ENCODE results near the gene CPA4. TPM values are rescaled to one million over a fixed set of nuclear protein-coding genes. Genes with fewer than 3 reads are reported as not detected.

The CPA4 gene
- total RNA-seq, 1 donor from 2014 or later = 2.1 TPM

DNA sequence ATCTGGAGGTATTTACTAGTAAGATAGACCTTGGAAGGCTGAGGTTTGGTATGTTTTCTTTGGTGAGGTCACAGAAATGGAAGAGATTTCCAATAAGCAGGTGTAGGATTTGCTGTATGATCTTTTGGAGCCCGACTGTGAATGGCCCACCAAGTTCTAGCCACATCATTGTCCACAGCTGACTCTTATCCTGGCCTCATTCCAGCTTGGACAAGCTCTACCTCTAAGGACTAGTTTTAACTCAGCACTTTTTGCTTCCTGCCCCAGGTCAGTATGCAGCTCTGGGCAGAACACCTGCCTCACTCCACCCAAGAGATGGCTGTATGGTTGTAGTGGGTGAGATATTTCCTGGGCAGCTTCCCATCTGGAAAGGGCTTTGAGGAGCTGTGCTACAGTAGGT lies 6.1 kb upstream of the CPA4 start:
- Histone ChIP-seq H3K4me1 (ENCODE audit: control insufficient read depth in 3 of 3, insufficient read depth in 3 of 3, low read length in 3 of 3) (no peaks in the 10 kb centered on the region), H3K27ac (ENCODE audit: low read depth, low read length) (no peak overlapping the region), H3K9ac (ENCODE audit: low read depth in 1 of 3, low read length in 3 of 3) (no peak overlapping the region), H3K4me3 (ENCODE audit: low read length in 3 of 3) (no peak overlapping the region), H3K27me3 (ENCODE audit: control insufficient read depth in 3 of 3, insufficient read depth in 3 of 3, low read length in 3 of 3) (no peaks in the 10 kb centered on the region), H3K9me3 (ENCODE audit: control insufficient read depth in 3 of 3, low read length in 3 of 3) (no peaks in the 10 kb centered on the region), H3K36me3 (ENCODE audit: control insufficient read depth in 3 of 3, insufficient read depth in 3 of 3, low read length in 3 of 3) (no peaks in the 10 kb centered on the region)

- Histone ChIP-seq H3K9ac (ENCODE audit: low read depth in 1 of 3, low read length in 3 of 3) (no peak overlapping the region), H3K4me1 (ENCODE audit: control insufficient read depth in 3 of 3, insufficient read depth in 3 of 3, low read length in 3 of 3) (peaks cover 0 to 5% (median under 1%) of the 10 kb centered on the region in 3 donors), H3K27ac (ENCODE audit: low read depth, low read length) (no peak overlapping the region)
Measured at GRCh38 chr7:130288168-130288567, 4.8 kb upstream of the CPA4 start.

DNA sequence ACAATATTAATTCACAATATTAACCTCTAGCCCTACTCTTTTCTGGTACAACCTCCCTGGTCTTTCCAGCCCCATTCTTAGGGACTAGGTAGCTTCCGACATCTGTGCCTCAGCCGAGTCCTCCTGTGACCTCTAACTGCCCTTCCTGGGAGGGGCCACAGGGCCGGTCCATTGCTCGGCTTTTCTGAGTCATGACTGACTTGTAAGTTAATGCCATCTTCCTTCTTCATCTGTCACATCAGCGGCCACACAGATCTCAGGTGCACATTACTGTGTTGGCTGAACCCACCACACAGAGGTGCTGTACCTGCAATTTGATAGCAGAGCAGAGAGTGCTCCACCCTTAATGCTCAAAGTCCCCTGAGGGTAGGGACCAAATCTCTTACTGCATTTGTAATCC lies 4.1 kb upstream of the CPA4 start:
- H3K27me3 ChIP-seq (ENCODE audit: control insufficient read depth in 3 of 3, insufficient read depth in 3 of 3, low read length in 3 of 3) = no peaks in the 10 kb centered on the region
- no peaks in the 10 kb centered on the region for H3K9me3 ChIP-seq (ENCODE audit: control insufficient read depth in 3 of 3, low read length in 3 of 3)
- H3K4me1 ChIP-seq (ENCODE audit: control insufficient read depth in 3 of 3, insufficient read depth in 3 of 3, low read length in 3 of 3) = peaks cover 0 to 5% (median 3%) of the 10 kb centered on the region in 3 donors
- H3K4me3 ChIP-seq (ENCODE audit: low read length in 3 of 3) = no peak overlapping the region
- H3K36me3 ChIP-seq (ENCODE audit: control insufficient read depth in 3 of 3, insufficient read depth in 3 of 3, low read length in 3 of 3) = no peaks in the 10 kb centered on the region
- no peak overlapping the region for H3K27ac ChIP-seq (ENCODE audit: low read depth, low read length)
- H3K9ac ChIP-seq (ENCODE audit: low read depth in 1 of 3, low read length in 3 of 3) = no peak overlapping the region

More at GRCh38 chr7:130288168-130288567, 4.8 kb upstream of the CPA4 start:
- H3K27me3 ChIP-seq (ENCODE audit: control insufficient read depth in 3 of 3, insufficient read depth in 3 of 3, low read length in 3 of 3) = no peaks in the 10 kb centered on the region
- no peaks in the 10 kb centered on the region for H3K9me3 ChIP-seq (ENCODE audit: control insufficient read depth in 3 of 3, low read length in 3 of 3)
- no peaks in the 10 kb centered on the region for H3K36me3 ChIP-seq (ENCODE audit: control insufficient read depth in 3 of 3, insufficient read depth in 3 of 3, low read length in 3 of 3)
- H3K4me3 ChIP-seq (ENCODE audit: low read length in 3 of 3) = no peak overlapping the region

DNA sequence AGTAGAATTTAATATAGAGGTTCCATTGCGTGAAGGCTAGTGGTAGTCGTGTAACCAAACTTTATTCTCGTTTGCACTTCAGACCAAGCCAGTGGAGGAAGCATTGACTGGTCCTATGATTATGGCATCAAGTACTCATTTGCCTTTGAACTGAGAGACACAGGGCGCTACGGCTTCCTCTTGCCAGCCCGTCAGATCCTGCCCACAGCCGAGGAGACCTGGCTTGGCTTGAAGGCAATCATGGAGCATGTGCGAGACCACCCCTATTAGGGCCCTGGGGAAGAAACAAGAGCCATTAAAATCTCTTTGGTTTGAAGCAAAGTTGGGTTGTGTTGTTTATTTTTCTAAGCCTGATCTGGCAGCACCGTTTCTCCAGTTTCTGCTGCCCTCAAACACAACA lies 3.5 kb upstream of the CPA4 start:
- Histone ChIP-seq H3K27ac (ENCODE audit: low read depth, low read length) (no peak overlapping the region), H3K4me3 (ENCODE audit: low read length in 3 of 3) (no peak overlapping the region), H3K4me1 (ENCODE audit: control insufficient read depth in 3 of 3, insufficient read depth in 3 of 3, low read length in 3 of 3) (peaks cover 0 to 5% (median 3%) of the 10 kb centered on the region in 3 donors), H3K9ac (ENCODE audit: low read depth in 1 of 3, low read length in 3 of 3) (no peak overlapping the region), H3K36me3 (ENCODE audit: control insufficient read depth in 3 of 3, insufficient read depth in 3 of 3, low read length in 3 of 3) (no peaks in the 10 kb centered on the region), H3K27me3 (ENCODE audit: control insufficient read depth in 3 of 3, insufficient read depth in 3 of 3, low read length in 3 of 3) (no peaks in the 10 kb centered on the region), H3K9me3 (ENCODE audit: control insufficient read depth in 3 of 3, low read length in 3 of 3) (no peaks in the 10 kb centered on the region)

DNA sequence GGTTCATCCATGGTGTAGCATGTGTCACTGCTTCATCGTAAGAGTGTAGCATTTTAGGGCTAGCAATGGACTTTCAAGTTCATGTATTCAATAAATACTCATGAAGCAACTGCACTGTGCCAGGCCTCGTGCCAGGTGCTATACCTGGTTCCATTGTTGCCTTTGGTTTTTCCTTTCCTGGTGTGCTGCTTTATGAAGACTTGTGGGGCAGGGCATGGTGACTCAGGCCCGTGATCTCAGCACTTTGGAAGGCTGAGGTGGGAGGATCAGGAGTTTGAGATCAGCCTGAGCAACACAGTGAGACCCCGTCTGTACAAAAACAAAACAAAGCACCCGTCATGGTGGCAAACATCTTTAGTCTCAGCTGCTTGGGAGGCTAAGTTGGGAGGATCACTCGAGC lies 2.2 kb upstream of the CPA4 start:
- peaks cover 0 to 5% (median 3%) of the 10 kb centered on the region in 3 donors for H3K4me1 ChIP-seq (ENCODE audit: control insufficient read depth in 3 of 3, insufficient read depth in 3 of 3, low read length in 3 of 3)
- H3K36me3 ChIP-seq (ENCODE audit: control insufficient read depth in 3 of 3, insufficient read depth in 3 of 3, low read length in 3 of 3) = no peaks in the 10 kb centered on the region
- H3K27me3 ChIP-seq (ENCODE audit: control insufficient read depth in 3 of 3, insufficient read depth in 3 of 3, low read length in 3 of 3) = no peaks in the 10 kb centered on the region
- H3K27ac ChIP-seq (ENCODE audit: low read depth, low read length) = no peak overlapping the region
- no peaks in the 10 kb centered on the region for H3K9me3 ChIP-seq (ENCODE audit: control insufficient read depth in 3 of 3, low read length in 3 of 3)
- no peak overlapping the region for H3K9ac ChIP-seq (ENCODE audit: low read depth in 1 of 3, low read length in 3 of 3)
- no peak overlapping the region for H3K4me3 ChIP-seq (ENCODE audit: low read length in 3 of 3)

GRCh38 chr7:130293521-130293920 lies 560 bp downstream of the CPA4 start:
- no peak overlapping the region for H3K27ac ChIP-seq (ENCODE audit: low read depth, low read length)
- H3K9me3 ChIP-seq (ENCODE audit: control insufficient read depth in 3 of 3, low read length in 3 of 3) = no peaks in the 10 kb centered on the region
- peaks cover 0 to 5% (median 3%) of the 10 kb centered on the region in 3 donors for H3K4me1 ChIP-seq (ENCODE audit: control insufficient read depth in 3 of 3, insufficient read depth in 3 of 3, low read length in 3 of 3)
- H3K9ac ChIP-seq (ENCODE audit: low read depth in 1 of 3, low read length in 3 of 3) = no peak overlapping the region
- no peaks in the 10 kb centered on the region for H3K27me3 ChIP-seq (ENCODE audit: control insufficient read depth in 3 of 3, insufficient read depth in 3 of 3, low read length in 3 of 3)
- H3K36me3 ChIP-seq (ENCODE audit: control insufficient read depth in 3 of 3, insufficient read depth in 3 of 3, low read length in 3 of 3) = no peaks in the 10 kb centered on the region
- H3K4me3 ChIP-seq (ENCODE audit: low read length in 3 of 3) = no peak overlapping the region

DNA sequence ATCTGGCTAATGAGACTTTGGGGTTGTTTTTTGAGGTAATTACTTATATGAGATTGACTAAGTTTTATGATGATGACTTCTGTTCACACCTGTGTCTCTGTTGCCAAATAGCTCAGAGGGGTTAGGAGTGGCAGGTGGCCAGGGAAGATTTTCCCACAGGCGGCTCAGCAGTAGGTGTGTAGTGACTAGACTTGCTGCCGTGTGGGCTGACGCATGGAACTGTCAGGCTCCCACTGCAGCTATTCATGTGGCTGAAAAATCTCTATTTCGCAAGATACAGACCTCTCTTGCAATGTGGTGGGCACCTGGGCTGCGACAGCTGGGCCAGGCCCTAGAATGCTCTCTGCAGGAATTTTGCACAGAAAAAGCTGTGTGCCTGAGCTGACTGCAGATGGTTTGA lies 1.4 kb downstream of the CPA4 start:
- no peak overlapping the region for H3K27ac ChIP-seq (ENCODE audit: low read depth, low read length)
- H3K4me1 ChIP-seq (ENCODE audit: control insufficient read depth in 3 of 3, insufficient read depth in 3 of 3, low read length in 3 of 3) = peaks cover 0 to 5% (median 3%) of the 10 kb centered on the region in 3 donors
- no peak overlapping the region for H3K9ac ChIP-seq (ENCODE audit: low read depth in 1 of 3, low read length in 3 of 3)
- no peaks in the 10 kb centered on the region for H3K36me3 ChIP-seq (ENCODE audit: control insufficient read depth in 3 of 3, insufficient read depth in 3 of 3, low read length in 3 of 3)
- no peaks in the 10 kb centered on the region for H3K9me3 ChIP-seq (ENCODE audit: control insufficient read depth in 3 of 3, low read length in 3 of 3)
- H3K4me3 ChIP-seq (ENCODE audit: low read length in 3 of 3) = no peak overlapping the region
- H3K27me3 ChIP-seq (ENCODE audit: control insufficient read depth in 3 of 3, insufficient read depth in 3 of 3, low read length in 3 of 3) = no peaks in the 10 kb centered on the region

DNA sequence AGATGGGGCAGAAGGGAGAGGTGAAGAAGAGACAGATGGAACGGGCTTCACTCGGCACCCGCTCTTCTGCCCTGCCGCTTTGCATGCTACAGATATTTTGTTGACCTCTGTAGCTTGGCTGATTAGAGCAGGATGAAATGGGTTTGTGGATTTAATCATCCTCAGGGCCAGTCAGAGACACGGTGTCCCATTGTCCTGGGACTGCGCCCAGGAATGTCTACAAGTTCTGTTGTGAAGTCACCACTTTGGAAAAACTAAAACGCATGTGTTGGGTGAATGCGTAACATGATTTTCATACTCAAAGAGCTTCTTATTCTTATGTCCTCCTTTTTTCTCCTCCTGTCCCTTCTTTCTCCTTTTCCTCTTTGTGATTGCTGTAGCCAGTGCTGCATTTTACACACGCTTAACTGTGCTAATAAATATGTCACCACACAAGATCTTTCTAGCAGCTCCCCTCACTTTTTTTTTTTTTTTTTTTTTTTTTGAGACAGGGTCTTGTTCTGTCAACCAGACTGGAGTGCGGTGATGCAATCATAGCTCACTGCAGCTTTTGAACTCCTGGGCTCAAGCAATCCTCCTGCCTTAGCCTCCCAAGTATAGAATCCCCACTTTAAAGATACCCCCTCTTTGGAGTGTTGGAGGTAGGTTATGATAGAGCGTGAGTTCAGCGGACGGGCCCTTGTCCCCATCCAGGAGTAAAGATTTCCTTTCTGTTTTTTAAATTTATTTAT lies 3.4 kb downstream of the CPA4 start:
- no peaks in the 10 kb centered on the region for H3K27me3 ChIP-seq (ENCODE audit: control insufficient read depth in 3 of 3, insufficient read depth in 3 of 3, low read length in 3 of 3)
- H3K36me3 ChIP-seq (ENCODE audit: control insufficient read depth in 3 of 3, insufficient read depth in 3 of 3, low read length in 3 of 3) = no peaks in the 10 kb centered on the region

DNA sequence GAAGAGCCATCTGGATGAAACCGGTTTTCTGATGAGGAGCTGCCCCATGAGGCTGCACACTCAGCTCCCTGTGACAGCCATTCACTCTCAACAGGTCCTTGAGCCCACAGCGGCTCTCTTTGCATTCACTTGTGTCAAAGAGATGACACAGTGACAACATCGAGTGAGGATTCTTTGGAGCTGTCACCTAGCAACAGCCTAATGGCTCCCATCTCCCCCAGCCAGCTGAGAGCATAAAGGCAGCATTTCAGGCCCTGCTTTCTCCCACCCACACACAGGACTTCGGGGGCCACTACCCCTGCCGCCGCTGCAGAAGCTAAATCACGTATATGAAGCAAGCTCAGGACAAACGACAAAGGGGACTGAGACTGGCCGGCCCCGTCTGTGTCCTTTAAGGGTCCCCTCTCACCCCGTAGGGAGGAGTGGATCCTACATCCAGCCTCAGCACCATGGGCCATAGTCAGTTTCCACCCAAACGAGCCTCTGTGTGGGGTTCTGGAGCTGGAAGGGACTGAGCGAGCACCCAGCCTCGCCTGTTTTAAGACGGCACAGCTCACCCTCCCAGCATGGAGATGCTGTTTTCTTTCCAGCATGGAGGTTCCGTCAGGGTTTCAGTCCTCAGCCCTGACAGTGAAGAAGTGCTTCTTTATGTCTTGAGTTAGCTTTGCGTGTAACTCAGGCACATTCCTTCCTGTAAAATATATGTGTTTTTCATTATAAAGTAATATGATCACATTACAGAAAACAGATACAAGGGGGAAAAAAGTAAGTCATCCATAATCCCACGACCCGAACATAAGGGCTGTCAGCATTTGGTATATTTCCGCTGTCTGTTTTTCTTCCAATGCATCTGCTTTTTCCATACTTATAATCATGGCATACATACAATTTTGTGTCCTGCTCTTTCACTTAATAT lies 4.9 kb downstream of the CPA4 start:
- H3K36me3 ChIP-seq (ENCODE audit: control insufficient read depth in 3 of 3, insufficient read depth in 3 of 3, low read length in 3 of 3) = no peaks in the 10 kb centered on the region
- no peaks in the 10 kb centered on the region for H3K9me3 ChIP-seq (ENCODE audit: control insufficient read depth in 3 of 3, low read length in 3 of 3)
- H3K4me1 ChIP-seq (ENCODE audit: control insufficient read depth in 3 of 3, insufficient read depth in 3 of 3, low read length in 3 of 3) = peaks cover 0 to 3% (median 0%) of the 10 kb centered on the region in 3 donors
- H3K27ac ChIP-seq (ENCODE audit: low read depth, low read length) = no peak overlapping the region
- H3K27me3 ChIP-seq (ENCODE audit: control insufficient read depth in 3 of 3, insufficient read depth in 3 of 3, low read length in 3 of 3) = no peaks in the 10 kb centered on the region
- H3K9ac ChIP-seq (ENCODE audit: low read depth in 1 of 3, low read length in 3 of 3) = no peak overlapping the region
- H3K4me3 ChIP-seq (ENCODE audit: low read length in 3 of 3) = no peak overlapping the region

More for the DNA sequence above, 3.4 kb downstream of the CPA4 start:
- H3K4me1 ChIP-seq (ENCODE audit: control insufficient read depth in 3 of 3, insufficient read depth in 3 of 3, low read length in 3 of 3) = peaks cover 0 to 5% (median 3%) of the 10 kb centered on the region in 3 donors
- no peak overlapping the region for H3K4me3 ChIP-seq (ENCODE audit: low read length in 3 of 3)
- H3K9ac ChIP-seq (ENCODE audit: low read depth in 1 of 3, low read length in 3 of 3) = no peak overlapping the region
- no peak overlapping the region for H3K27ac ChIP-seq (ENCODE audit: low read depth, low read length)
- H3K9me3 ChIP-seq (ENCODE audit: control insufficient read depth in 3 of 3, low read length in 3 of 3) = no peaks in the 10 kb centered on the region

Measured in skeletal muscle tissue (tissue), 4 donors.